Neural progenitor cell (in vitro differentiated cells): ENCODE measurements around the gene PPA1.

Source experiments
- EZH2 ChIP-seq: fragments of 200-600 bp; sonication (generic); IDR thresholded peaks from 2 replicates; pipeline ENCODE4 v1.6.1; 2017; ENCODE audit warnings: antibody characterized with exemption, mild to moderate bottlenecking, moderate library complexity
- EZH2phosphoT487 ChIP-seq: fragments of 200-600 bp; sonication (generic); IDR thresholded peaks from 2 replicates; pipeline ENCODE4 v1.6.1; 2017; ENCODE audit warnings: antibody characterized with exemption
- TF ChIP-seq, protein P1 (sequence below): fragments of 200-600 bp; sonication (generic); IDR thresholded peaks from 2 replicates; pipeline ENCODE4 v1.5.1; 2017; ENCODE audit warnings: antibody characterized with exemption, mild to moderate bottlenecking

DNA sequence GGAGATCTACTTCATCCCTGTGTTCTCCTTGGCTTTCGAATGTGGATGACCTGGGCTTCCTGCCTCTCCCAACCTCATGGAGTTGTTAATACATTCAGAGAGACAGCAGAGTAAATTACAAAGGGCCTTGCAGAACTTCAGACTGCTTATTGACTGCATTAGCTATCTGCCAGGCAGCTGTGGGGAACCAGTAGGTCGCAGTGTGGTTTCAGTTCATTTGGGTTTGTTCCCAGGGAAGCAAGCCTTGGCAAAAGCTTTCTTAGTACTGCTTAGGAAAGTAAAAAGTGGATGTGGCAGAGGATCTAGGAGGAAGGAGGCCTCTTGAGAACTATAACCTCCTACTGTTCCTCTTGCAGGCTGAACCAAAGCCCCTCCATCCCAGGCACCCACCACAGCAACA is 41.4 kb upstream of the PPA1 start:
- TF ChIP-seq, protein P1, sequence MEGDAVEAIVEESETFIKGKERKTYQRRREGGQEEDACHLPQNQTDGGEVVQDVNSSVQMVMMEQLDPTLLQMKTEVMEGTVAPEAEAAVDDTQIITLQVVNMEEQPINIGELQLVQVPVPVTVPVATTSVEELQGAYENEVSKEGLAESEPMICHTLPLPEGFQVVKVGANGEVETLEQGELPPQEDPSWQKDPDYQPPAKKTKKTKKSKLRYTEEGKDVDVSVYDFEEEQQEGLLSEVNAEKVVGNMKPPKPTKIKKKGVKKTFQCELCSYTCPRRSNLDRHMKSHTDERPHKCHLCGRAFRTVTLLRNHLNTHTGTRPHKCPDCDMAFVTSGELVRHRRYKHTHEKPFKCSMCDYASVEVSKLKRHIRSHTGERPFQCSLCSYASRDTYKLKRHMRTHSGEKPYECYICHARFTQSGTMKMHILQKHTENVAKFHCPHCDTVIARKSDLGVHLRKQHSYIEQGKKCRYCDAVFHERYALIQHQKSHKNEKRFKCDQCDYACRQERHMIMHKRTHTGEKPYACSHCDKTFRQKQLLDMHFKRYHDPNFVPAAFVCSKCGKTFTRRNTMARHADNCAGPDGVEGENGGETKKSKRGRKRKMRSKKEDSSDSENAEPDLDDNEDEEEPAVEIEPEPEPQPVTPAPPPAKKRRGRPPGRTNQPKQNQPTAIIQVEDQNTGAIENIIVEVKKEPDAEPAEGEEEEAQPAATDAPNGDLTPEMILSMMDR = no peak
- TF ChIP-seq EZH2phosphoT487 = no peak
- no peak for TF ChIP-seq EZH2
